Measurements from ENCODE around the gene VPS72. TPM values are rescaled to one million over a fixed set of nuclear protein-coding genes. Genes with fewer than 3 reads are reported as not detected.
A peak's percentile ranks its signal among the peaks of the same experiment; 100 is the strongest.

The VPS72 gene
- total RNA-seq: 34.7 and 35.1 TPM in 2 replicates

- peaks cover 9% of the 10 kb centered on the region for H3K36me3 ChIP-seq (ENCODE audit: insufficient read depth, low read length)
- DNase-seq (ENCODE audit: insufficient read length, low spot score, missing footprints): peak; percentile 95
- H3K4me3 ChIP-seq (ENCODE audit: insufficient read depth, low read length): peak within 1 kb of the TSS; percentile 89
- H3K27ac ChIP-seq (ENCODE audit: low read depth, low read length): peak within 1 kb of the TSS; percentile 76
- peak within 1 kb of the TSS; percentile 92 for H3K4me2 ChIP-seq (ENCODE audit: insufficient read depth, low read length)
- no peaks in the 10 kb centered on the region for H3K27me3 ChIP-seq (ENCODE audit: insufficient read depth, low read length)
- H3K9me3 ChIP-seq (ENCODE audit: low read depth, low read length): no peaks in the 10 kb centered on the region
- H3K4me1 ChIP-seq (ENCODE audit: insufficient read depth, low read length): peaks cover 18% of the 10 kb centered on the region
- TF ChIP-seq, protein P1, sequence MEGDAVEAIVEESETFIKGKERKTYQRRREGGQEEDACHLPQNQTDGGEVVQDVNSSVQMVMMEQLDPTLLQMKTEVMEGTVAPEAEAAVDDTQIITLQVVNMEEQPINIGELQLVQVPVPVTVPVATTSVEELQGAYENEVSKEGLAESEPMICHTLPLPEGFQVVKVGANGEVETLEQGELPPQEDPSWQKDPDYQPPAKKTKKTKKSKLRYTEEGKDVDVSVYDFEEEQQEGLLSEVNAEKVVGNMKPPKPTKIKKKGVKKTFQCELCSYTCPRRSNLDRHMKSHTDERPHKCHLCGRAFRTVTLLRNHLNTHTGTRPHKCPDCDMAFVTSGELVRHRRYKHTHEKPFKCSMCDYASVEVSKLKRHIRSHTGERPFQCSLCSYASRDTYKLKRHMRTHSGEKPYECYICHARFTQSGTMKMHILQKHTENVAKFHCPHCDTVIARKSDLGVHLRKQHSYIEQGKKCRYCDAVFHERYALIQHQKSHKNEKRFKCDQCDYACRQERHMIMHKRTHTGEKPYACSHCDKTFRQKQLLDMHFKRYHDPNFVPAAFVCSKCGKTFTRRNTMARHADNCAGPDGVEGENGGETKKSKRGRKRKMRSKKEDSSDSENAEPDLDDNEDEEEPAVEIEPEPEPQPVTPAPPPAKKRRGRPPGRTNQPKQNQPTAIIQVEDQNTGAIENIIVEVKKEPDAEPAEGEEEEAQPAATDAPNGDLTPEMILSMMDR (IDR thresholded peaks at IDR 0.05; ENCODE audit: extremely low read depth, low read depth, low read length): no peak
- H3K79me2 ChIP-seq (ENCODE audit: insufficient read depth, low read length): peaks cover 31% of the 10 kb centered on the region
- H4K20me1 ChIP-seq (ENCODE audit: insufficient read depth, low read length): no peaks in the 10 kb centered on the region
- H2AFZ ChIP-seq (ENCODE audit: low read length): peak within 1 kb of the TSS; percentile 90
These were observed at the start of gene VPS72 for GRCh38 chr1:151189637-151190445. Gene VPS72, minus strand, starts transcription at chr1:151190197. Its CDS starts 76 bp downstream, at chr1:151190121.

DNA sequence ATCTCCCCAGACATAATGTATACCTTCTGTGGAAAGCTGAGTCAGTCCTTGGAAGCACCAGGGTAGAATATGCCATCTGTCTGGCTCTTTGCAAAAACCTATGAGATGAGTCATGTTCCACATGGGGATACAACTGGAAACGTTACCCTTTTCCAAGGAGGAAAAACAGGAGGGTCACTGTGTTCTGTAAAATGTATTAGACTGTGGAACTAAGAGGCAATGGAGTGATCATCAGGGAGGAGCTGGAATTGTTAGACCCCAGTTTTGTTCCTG is 48.4 kb upstream of the VPS72 start:
- H3K27me3 ChIP-seq (ENCODE audit: insufficient read depth, low read length): no peaks in the 10 kb centered on the region
- peak; percentile 86 for DNase-seq (ENCODE audit: insufficient read length, low spot score, missing footprints)
- peaks cover 91% of the 10 kb centered on the region for H3K36me3 ChIP-seq (ENCODE audit: insufficient read depth, low read length)
- peaks cover 17% of the 10 kb centered on the region for H3K4me1 ChIP-seq (ENCODE audit: insufficient read depth, low read length)
- peaks cover 31% of the 10 kb centered on the region for H3K79me2 ChIP-seq (ENCODE audit: insufficient read depth, low read length)
- peaks cover 6% of the 10 kb centered on the region for H4K20me1 ChIP-seq (ENCODE audit: insufficient read depth, low read length)
- H3K9me3 ChIP-seq (ENCODE audit: low read depth, low read length): no peaks in the 10 kb centered on the region
- H3K4me2 ChIP-seq (ENCODE audit: insufficient read depth, low read length): peak overlapping the region; percentile 35
- TF ChIP-seq, protein P1 (IDR thresholded peaks at IDR 0.05; ENCODE audit: extremely low read depth, low read depth, low read length): no peak
- no peak overlapping the region for H2AFZ ChIP-seq (ENCODE audit: low read length)
- no peak overlapping the region for H3K4me3 ChIP-seq (ENCODE audit: insufficient read depth, low read length)
- H3K27ac ChIP-seq (ENCODE audit: low read depth, low read length): peak overlapping the region; percentile 42

- Histone ChIP-seq H3K27ac (ENCODE audit: low read depth, low read length) (peak overlapping the region; percentile 42), H3K79me2 (ENCODE audit: insufficient read depth, low read length) (peaks cover 27% of the 10 kb centered on the region), H3K4me3 (ENCODE audit: insufficient read depth, low read length) (no peak overlapping the region), H2AFZ (ENCODE audit: low read length) (no peak overlapping the region), H3K4me2 (ENCODE audit: insufficient read depth, low read length) (peak overlapping the region; percentile 35), H3K9me3 (ENCODE audit: low read depth, low read length) (no peaks in the 10 kb centered on the region), H4K20me1 (ENCODE audit: insufficient read depth, low read length) (peaks cover 6% of the 10 kb centered on the region), H3K27me3 (ENCODE audit: insufficient read depth, low read length) (no peaks in the 10 kb centered on the region), H3K36me3 (ENCODE audit: insufficient read depth, low read length) (peaks cover 91% of the 10 kb centered on the region), H3K4me1 (ENCODE audit: insufficient read depth, low read length) (peaks cover 17% of the 10 kb centered on the region)
- TF ChIP-seq, protein P1 (IDR thresholded peaks at IDR 0.05; ENCODE audit: extremely low read depth, low read depth, low read length): no peak
- DNase-seq (ENCODE audit: insufficient read length, low spot score, missing footprints): no peak
These were observed 47.9 kb upstream of the VPS72 start for GRCh38 chr1:151237678-151238466.

DNA sequence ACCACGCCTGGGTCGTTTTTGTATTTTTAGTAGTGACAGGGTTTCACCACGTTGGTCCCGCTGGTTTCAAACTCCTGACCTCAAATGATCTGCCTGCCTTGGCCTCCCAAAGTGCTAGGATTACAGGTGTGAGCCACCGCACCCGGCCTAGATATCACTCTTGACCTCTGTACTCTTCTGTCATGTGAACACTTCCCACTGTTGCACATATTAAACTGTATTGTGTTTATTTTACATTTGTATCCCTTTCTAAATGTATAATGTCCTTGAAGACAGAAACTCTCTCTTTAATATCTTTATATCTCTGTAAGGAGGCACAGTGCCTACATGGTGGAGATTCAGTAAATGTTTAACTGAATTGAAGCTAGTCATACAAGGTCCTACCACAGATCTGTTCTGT is 45.2 kb upstream of the VPS72 start:
- TF ChIP-seq, protein P1 (IDR thresholded peaks at IDR 0.05; ENCODE audit: extremely low read depth, low read depth, low read length): no peak
- H3K4me3 ChIP-seq (ENCODE audit: insufficient read depth, low read length): no peak overlapping the region
- H3K27me3 ChIP-seq (ENCODE audit: insufficient read depth, low read length): no peaks in the 10 kb centered on the region
- peaks cover 17% of the 10 kb centered on the region for H3K4me1 ChIP-seq (ENCODE audit: insufficient read depth, low read length)
- no peak for DNase-seq (ENCODE audit: insufficient read length, low spot score, missing footprints)
- peaks cover 92% of the 10 kb centered on the region for H3K36me3 ChIP-seq (ENCODE audit: insufficient read depth, low read length)
- H3K79me2 ChIP-seq (ENCODE audit: insufficient read depth, low read length): peaks cover 46% of the 10 kb centered on the region
- peaks cover 18% of the 10 kb centered on the region for H4K20me1 ChIP-seq (ENCODE audit: insufficient read depth, low read length)
- H3K4me2 ChIP-seq (ENCODE audit: insufficient read depth, low read length): no peak overlapping the region
- no peak overlapping the region for H2AFZ ChIP-seq (ENCODE audit: low read length)
- no peak overlapping the region for H3K27ac ChIP-seq (ENCODE audit: low read depth, low read length)
- H3K9me3 ChIP-seq (ENCODE audit: low read depth, low read length): no peaks in the 10 kb centered on the region
